CD8-positive, alpha-beta memory T cell (primary cell): Measurements from ENCODE around the gene CLRN2. TPM values are rescaled to one million over a fixed set of nuclear protein-coding genes. Genes with fewer than 3 reads are reported as not detected.

Experiments used
- CTCF ChIA-PET: fragments of 350-600 bp; sonication (Branson Sonifier 250); formaldehyde crosslinking; loops from one replicate; lab custom pipeline; 2021; ENCODE audit warnings: antibody characterized with exemption; lab: Charles Lee
- POLR2A ChIA-PET: fragments of 350-600 bp; sonication (Branson Sonifier 250); formaldehyde crosslinking; loops from one replicate; lab custom pipeline; 2021; ENCODE audit warnings: antibody characterized with exemption; lab: Charles Lee
- DNase-seq, 5 donors: peaks; one replicate each; pipeline versions ENCODE4 v3.0.0 to v3.0.0-alpha.2; 2020 to 2022; ENCODE audit warnings: mixed read lengths in 1 of 5
- H3K27ac ChIP-seq: one replicate; pipeline ENCODE4 v1.7.0; 2013; ENCODE audit warnings: low read depth, mild to moderate bottlenecking, low read length, moderate library complexity
- H3K27me3 ChIP-seq: 2 replicates; pipeline ENCODE4 v1.7.0; 2013; ENCODE audit warnings: low read length, mild to moderate bottlenecking; ENCODE audit not compliant: insufficient read depth, poor library complexity, severe bottlenecking
- H3K36me3 ChIP-seq: 2 replicates; pipeline ENCODE4 v1.7.0; 2013; ENCODE audit warnings: mild to moderate bottlenecking, low read length, moderate library complexity; ENCODE audit not compliant: insufficient read depth
- H3K4me1 ChIP-seq: 2 replicates; pipeline ENCODE4 v1.7.0; 2013; ENCODE audit warnings: mild to moderate bottlenecking, low read length, moderate library complexity; ENCODE audit not compliant: insufficient read depth
- H3K4me3 ChIP-seq: 2 replicates; pipeline ENCODE4 v1.7.0; 2013; ENCODE audit warnings: mild to moderate bottlenecking, low read length
- H3K9me3 ChIP-seq: 2 replicates; pipeline ENCODE4 v1.7.0; 2013; ENCODE audit warnings: mild to moderate bottlenecking, low read length
- H3K27ac Mint-ChIP-seq, 8 donors: one replicate each; pipeline ENCODE4 v1.8.0; 2020 to 2021; ENCODE audit warnings: mixed read lengths in 8 of 8, mild to moderate bottlenecking in 6 of 8, inconsistent platforms in 3 of 8, moderate library complexity in 3 of 8
- H3K27me3 Mint-ChIP-seq, 2 donors: one replicate each; pipeline ENCODE4 v1.8.0; 2020 to 2021; ENCODE audit warnings: mixed read lengths in 2 of 2, mild to moderate bottlenecking in 1 of 2, moderate library complexity in 1 of 2
- H3K36me3 Mint-ChIP-seq, 3 donors: one replicate each; pipeline ENCODE4 v1.8.0; 2020 to 2021; ENCODE audit warnings: mixed read lengths in 3 of 3, inconsistent platforms in 1 of 3, mild to moderate bottlenecking in 1 of 3
- H3K4me1 Mint-ChIP-seq, 3 donors: one replicate each; pipeline ENCODE4 v1.8.0; 2020 to 2021; ENCODE audit warnings: mixed read lengths in 3 of 3, inconsistent platforms in 1 of 3, mild to moderate bottlenecking in 1 of 3
- H3K4me3 Mint-ChIP-seq, 7 donors: one replicate each; pipeline ENCODE4 v1.8.0; 2020 to 2021; ENCODE audit warnings: mixed read lengths in 7 of 7, mild to moderate bottlenecking in 6 of 7, moderate library complexity in 4 of 7, inconsistent platforms in 2 of 7
- H3K9me3 Mint-ChIP-seq, 5 donors: one replicate each; pipeline ENCODE4 v1.8.0; 2020 to 2022; ENCODE audit warnings: mixed read lengths in 5 of 5, mild to moderate bottlenecking in 3 of 5, moderate library complexity in 2 of 5, inconsistent platforms in 1 of 5
- polyA plus RNA-seq: library from polyadenylated mRNA; unstranded; fragments of 300-500 nt; fragmentation: Illumina TruSeq; gene quantifications from one replicate; pipeline ENCODE4 v1.2.3, GENCODE V29; 2021
- total RNA-seq, 2 experiments: library from RNA; stranded (reverse); gene quantifications; one replicate each; pipeline ENCODE4 v1.2.3, GENCODE V29; 2021

Gene CLRN2
- total RNA-seq (not detected), polyA plus RNA-seq (not detected)

GRCh38 chr4:17514865-17515264, at the start of gene CLRN2:
CLRN2 (plus strand) TSS chr4:17515165; CDS start chr4:17515267, 102 bp downstream.
- DNase-seq, result no peak
- CTCF ChIA-PET, result no interaction called here
- Mint-ChIP-seq H3K9me3 (no peaks in the 10 kb centered on the region), H3K4me3 (peak within 1 kb of the TSS in 1 of 7 donors; percentile 65), H3K4me1 (peaks cover 25 to 30% (median 28%) of the 10 kb centered on the region in 3 donors), H3K36me3 (peaks cover 0 to 6% (median 1%) of the 10 kb centered on the region in 3 donors), H3K27ac (peak within 1 kb of the TSS in 2 of 8 donors; percentile 8 to 12), H3K27me3 (peaks cover 5 to 27% of the 10 kb centered on the region in 2 donors)
- Histone ChIP-seq H3K4me3 (no peak within 1 kb of the TSS), H3K4me1 (peaks cover 21% of the 10 kb centered on the region), H3K27me3 (peaks cover 3% of the 10 kb centered on the region), H3K9me3 (no peaks in the 10 kb centered on the region), H3K36me3 (no peaks in the 10 kb centered on the region), H3K27ac (no peak within 1 kb of the TSS)
- POLR2A ChIA-PET, result no interaction called here

- peak overlapping the region in 2 of 8 donors; percentile 38 to 84 for H3K27ac Mint-ChIP-seq
- ChIA-PET POLR2A (no interaction called here), CTCF (no interaction called here)
- H3K27ac ChIP-seq, result no peak overlapping the region
- H3K27me3 ChIP-seq, result no peaks in the 10 kb centered on the region
- H3K9me3 ChIP-seq, result no peaks in the 10 kb centered on the region
- no peaks in the 10 kb centered on the region for H3K9me3 Mint-ChIP-seq
- no peak overlapping the region for H3K4me3 ChIP-seq
- H3K4me3 Mint-ChIP-seq, result no peak overlapping the region
- H3K36me3 ChIP-seq, result no peaks in the 10 kb centered on the region
- H3K36me3 Mint-ChIP-seq, result peaks cover 1 to 7% (median 3%) of the 10 kb centered on the region in 3 donors
- DNase-seq, result no peak
- H3K27me3 Mint-ChIP-seq, result peaks cover 0 to 2% of the 10 kb centered on the region in 2 donors
- no peaks in the 10 kb centered on the region for H3K4me1 ChIP-seq
- peaks cover 0 to 4% (median 0%) of the 10 kb centered on the region in 3 donors for H3K4me1 Mint-ChIP-seq
Measured at GRCh38 chr4:17468619-17469221, 46.2 kb upstream of the CLRN2 start.

DNA sequence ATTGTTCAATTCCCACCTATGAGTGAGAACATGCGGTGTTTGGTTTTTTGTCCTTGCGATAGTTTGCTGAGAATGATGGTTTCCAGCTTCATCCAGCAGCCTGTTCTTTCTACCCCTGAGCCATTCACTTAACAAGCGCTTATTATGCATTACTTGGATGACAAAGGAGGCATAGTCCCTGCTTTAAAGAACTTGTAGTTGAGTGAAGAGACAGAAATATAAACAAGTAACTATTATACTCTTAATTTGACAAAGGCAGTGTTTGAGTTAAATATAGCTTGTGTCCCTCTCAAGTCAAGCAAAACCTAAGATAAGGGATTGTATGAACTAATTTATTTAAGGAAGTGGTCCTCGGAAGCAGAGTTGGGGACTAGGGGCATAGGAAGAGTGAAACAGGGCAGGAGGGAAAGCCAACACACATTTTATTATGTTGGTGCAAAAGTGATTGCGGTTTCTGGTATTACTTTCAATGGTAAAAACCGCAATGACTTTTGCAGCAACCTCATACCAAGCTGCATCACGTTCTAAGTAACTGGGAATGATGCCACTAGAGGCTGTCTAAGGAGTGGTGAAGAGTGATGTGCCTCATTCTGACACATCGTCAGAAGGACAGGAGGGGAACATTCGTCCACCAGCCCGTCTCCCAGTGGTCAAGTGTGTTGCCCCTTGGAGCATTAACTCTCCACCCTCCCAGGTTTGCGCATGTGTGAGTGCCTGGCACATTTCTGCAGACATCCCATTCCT, 44.9 kb upstream of the CLRN2 start:
- Histone ChIP-seq H3K36me3 (no peaks in the 10 kb centered on the region), H3K4me1 (no peaks in the 10 kb centered on the region), H3K27ac (no peak overlapping the region), H3K27me3 (no peaks in the 10 kb centered on the region), H3K4me3 (no peak overlapping the region), H3K9me3 (no peaks in the 10 kb centered on the region)
- CTCF ChIA-PET, result no interaction called here
- Mint-ChIP-seq H3K27ac (peak overlapping the region in 1 of 8 donors; percentile 77), H3K4me1 (peaks cover 0 to 4% (median 0%) of the 10 kb centered on the region in 3 donors), H3K4me3 (no peak overlapping the region), H3K9me3 (no peaks in the 10 kb centered on the region), H3K36me3 (peaks cover 0 to 7% (median 0%) of the 10 kb centered on the region in 3 donors), H3K27me3 (peaks cover 0 to 2% of the 10 kb centered on the region in 2 donors)
- DNase-seq, result no peak
- POLR2A ChIA-PET, result no interaction called here

DNA sequence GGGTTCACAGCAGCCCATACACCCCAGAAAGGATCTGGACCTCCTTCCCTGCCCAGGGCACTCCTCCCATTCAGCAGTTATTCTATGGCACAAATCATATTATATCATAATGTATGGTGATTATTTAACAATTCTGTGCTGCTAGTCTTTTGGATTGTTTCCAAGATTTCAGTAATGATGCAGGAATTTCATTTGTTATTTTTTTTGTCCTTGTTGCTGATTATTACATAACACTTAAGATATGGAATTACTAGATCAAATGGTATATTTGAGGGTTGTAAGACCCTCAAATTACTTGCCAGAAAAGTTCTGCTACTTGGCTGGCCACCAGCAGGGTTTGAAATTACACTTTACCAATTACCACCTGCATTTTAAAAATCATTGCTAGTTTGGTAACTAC, 39.5 kb upstream of the CLRN2 start:
- Mint-ChIP-seq H3K4me1 (peaks cover 0 to 4% (median 0%) of the 10 kb centered on the region in 3 donors), H3K27ac (no peak overlapping the region), H3K27me3 (peaks cover 0 to 2% of the 10 kb centered on the region in 2 donors), H3K4me3 (no peak overlapping the region), H3K36me3 (peaks cover 0 to 12% (median 6%) of the 10 kb centered on the region in 3 donors), H3K9me3 (no peaks in the 10 kb centered on the region)
- H3K9me3 ChIP-seq, result no peaks in the 10 kb centered on the region
- DNase-seq, result no peak
- H3K4me1 ChIP-seq, result no peaks in the 10 kb centered on the region
- no peaks in the 10 kb centered on the region for H3K27me3 ChIP-seq
- CTCF ChIA-PET, result interaction anchor here (1.6 kb wide), 1 partner anchor 10 kb away, joined by 3 read pairs; no protein-coding TSS in a partner anchor
- no peaks in the 10 kb centered on the region for H3K36me3 ChIP-seq
- H3K4me3 ChIP-seq, result no peak overlapping the region
- no peak overlapping the region for H3K27ac ChIP-seq
- POLR2A ChIA-PET, result no interaction called here

DNA sequence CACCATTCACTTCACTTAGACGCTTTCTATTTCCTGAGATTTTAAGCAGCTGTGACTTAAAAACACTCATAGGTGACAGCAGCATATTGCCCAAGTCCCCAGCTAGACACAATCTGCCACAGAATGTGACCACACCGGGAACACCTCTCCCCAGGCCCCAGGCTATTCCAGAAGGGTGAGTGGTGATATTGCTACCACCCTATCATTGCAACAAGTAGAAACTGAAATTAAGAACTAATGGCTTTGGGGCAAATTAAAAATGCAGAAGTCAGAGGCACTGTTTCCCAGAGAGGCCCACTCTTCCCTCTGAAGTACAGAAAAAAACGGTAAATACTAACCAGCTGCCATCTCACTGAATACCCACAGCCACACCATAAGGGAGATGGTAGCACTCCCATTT, 38.1 kb upstream of the CLRN2 start:
- Mint-ChIP-seq H3K27ac (peak overlapping the region in 1 of 8 donors; percentile 48), H3K9me3 (no peaks in the 10 kb centered on the region), H3K4me1 (peaks cover 0 to 4% (median 0%) of the 10 kb centered on the region in 3 donors), H3K36me3 (peaks cover 0 to 9% (median 6%) of the 10 kb centered on the region in 3 donors), H3K27me3 (no peaks in the 10 kb centered on the region), H3K4me3 (no peak overlapping the region)
- ChIA-PET CTCF (no interaction called here), POLR2A (no interaction called here)
- H3K36me3 ChIP-seq, result no peaks in the 10 kb centered on the region
- no peak for DNase-seq
- H3K9me3 ChIP-seq, result no peaks in the 10 kb centered on the region
- H3K27ac ChIP-seq, result no peak overlapping the region
- H3K4me3 ChIP-seq, result no peak overlapping the region
- H3K27me3 ChIP-seq, result no peaks in the 10 kb centered on the region
- no peaks in the 10 kb centered on the region for H3K4me1 ChIP-seq

- CTCF ChIA-PET, result no interaction called here
- Mint-ChIP-seq H3K27ac (no peak overlapping the region), H3K9me3 (no peaks in the 10 kb centered on the region), H3K36me3 (peaks cover 0 to 9% (median 6%) of the 10 kb centered on the region in 3 donors), H3K4me3 (no peak overlapping the region), H3K4me1 (no peaks in the 10 kb centered on the region), H3K27me3 (no peaks in the 10 kb centered on the region)
- no peaks in the 10 kb centered on the region for H3K4me1 ChIP-seq
- no peaks in the 10 kb centered on the region for H3K36me3 ChIP-seq
- H3K27ac ChIP-seq, result no peak overlapping the region
- no peaks in the 10 kb centered on the region for H3K27me3 ChIP-seq
- POLR2A ChIA-PET, result no interaction called here
- H3K4me3 ChIP-seq, result no peak overlapping the region
- DNase-seq, result no peak
- no peaks in the 10 kb centered on the region for H3K9me3 ChIP-seq
Measured at GRCh38 chr4:17477774-17478472, 37.0 kb upstream of the CLRN2 start.

DNA sequence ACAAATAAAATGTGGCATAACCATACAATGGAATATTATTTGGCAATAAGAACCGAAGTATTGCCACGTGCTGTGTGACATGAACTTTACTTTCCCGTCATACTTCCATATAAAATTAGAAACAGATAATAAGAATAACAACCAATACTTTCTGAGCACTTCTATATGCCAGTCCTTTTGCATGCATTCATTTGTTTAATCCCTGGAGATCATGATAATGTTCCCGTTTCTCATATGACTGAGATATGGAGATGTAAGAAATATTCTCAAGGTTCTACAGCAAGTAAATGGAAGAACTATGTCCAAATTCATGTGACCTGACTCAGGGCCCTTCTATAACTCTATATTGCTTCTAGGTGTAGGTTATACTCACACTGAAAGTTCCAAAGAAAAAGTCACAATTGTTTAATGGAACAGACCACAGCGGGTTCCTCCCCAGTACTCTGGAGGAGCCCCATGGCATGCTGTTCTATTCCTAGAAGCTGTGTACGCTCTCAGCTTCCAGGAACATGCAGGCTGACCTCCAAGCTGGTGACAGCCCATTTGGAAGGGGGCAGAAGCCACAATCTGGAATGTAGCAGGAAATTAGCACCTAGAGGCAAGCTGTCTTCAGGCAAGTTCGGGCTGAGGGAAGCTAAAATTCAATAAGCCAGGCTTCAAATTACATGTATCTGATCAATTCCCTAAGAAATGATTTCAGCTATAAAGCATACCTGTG, 34.6 kb upstream of the CLRN2 start:
- no peak overlapping the region for H3K4me3 ChIP-seq
- H3K27ac Mint-ChIP-seq, result no peak overlapping the region
- H3K4me1 ChIP-seq, result no peaks in the 10 kb centered on the region
- H3K36me3 Mint-ChIP-seq, result peaks cover 5 to 22% (median 11%) of the 10 kb centered on the region in 3 donors
- no peaks in the 10 kb centered on the region for H3K36me3 ChIP-seq
- no peak overlapping the region for H3K4me3 Mint-ChIP-seq
- no peaks in the 10 kb centered on the region for H3K9me3 Mint-ChIP-seq
- CTCF ChIA-PET, result interaction anchor here (1.3 kb wide), 1 partner anchor 8 kb away, joined by 6 read pairs; no protein-coding TSS in a partner anchor
- H3K27me3 Mint-ChIP-seq, result no peaks in the 10 kb centered on the region
- no peak for DNase-seq
- H3K27ac ChIP-seq, result no peak overlapping the region
- POLR2A ChIA-PET, result no interaction called here
- no peaks in the 10 kb centered on the region for H3K4me1 Mint-ChIP-seq
- H3K9me3 ChIP-seq, result no peaks in the 10 kb centered on the region
- H3K27me3 ChIP-seq, result no peaks in the 10 kb centered on the region
